Tibial nerve (tissue), 3 donors: ENCODE results near the gene MBNL2.

Experiments used
- CTCF ChIP-seq, 5 experiments: fragments of 200-600 bp in 3 of 5; fragments of 450-650 bp in 2 of 5; sonication (generic) in 3 of 5; IDR thresholded peaks; one replicate each; pipeline ENCODE4 v1.5.1; 2016 to 2019; ENCODE audit warnings: antibody characterized with exemption in 5 of 5, mild to moderate bottlenecking in 3 of 5, moderate library complexity in 2 of 5
- POLR2A ChIP-seq, 2 donors: fragments of 450-650 bp; IDR thresholded peaks; one replicate each; pipeline ENCODE4 v1.6.1; 2017; ENCODE audit warnings: antibody characterized with exemption in 2 of 2, mild to moderate bottlenecking in 2 of 2, moderate library complexity in 2 of 2

- TF ChIP-seq POLR2A (IDR thresholded peaks at IDR 0.05) (no peak), CTCF (IDR thresholded peaks at IDR 0.05) (no peak)
Measured at GRCh38 chr13:97284558-97284957, 62.4 kb downstream of the MBNL2 start.
